ENCODE data around the gene TEX53. TPM values are rescaled to one million over a fixed set of nuclear protein-coding genes. Genes with fewer than 3 reads are reported as not detected.
A peak's percentile ranks its signal among the peaks of the same experiment; 100 is the strongest.

Gene TEX53
- total and polyA plus RNA-seq, 2 of the 8 experiments (the other 6 are each of a cell fraction or from before 2014, with no cell fraction given): not detected

GRCh38 chr9:114611516-114612271 is 45.9 kb downstream of the TEX53 start:
- Histone ChIP-seq H4K91ac (replicated peaks; ENCODE audit: insufficient read length, low read length) (peak overlapping the region; percentile 4), H3K9me3 (ENCODE audit: insufficient read depth in 2 of 2, low read depth in 1 of 2, low read length in 1 of 2) (no peaks in the 10 kb centered on the region), H3K9ac (replicated peaks in 1 of 4; ENCODE audit: extremely low read depth in 1 of 4, low read depth in 3 of 4, low read length in 3 of 4) (peak overlapping the region in 3 of 4 experiments; percentile 14 to 85 (median 35); a peak in 3 of 7 replicates), H2BK15ac (ENCODE audit: low read length) (no peak overlapping the region), H3K36me3 (ENCODE audit: control insufficient read depth in 2 of 4, insufficient read depth in 4 of 4, low read length in 3 of 4) (no peaks in the 10 kb centered on the region), H3K56ac (replicated peaks; ENCODE audit: insufficient read length, low read depth, low read length) (no peak overlapping the region), H3K79me1 (ENCODE audit: low read depth, low read length) (no peaks in the 10 kb centered on the region; the same call in 1 of the 2 replicates), H2BK5ac (ENCODE audit: low read depth, low read length) (no peak overlapping the region), H3K27ac (ENCODE audit: low read depth, low read length) (peak overlapping the region; percentile 33; the same call in 1 of the 2 replicates), H3K4me2 (ENCODE audit: insufficient read depth in 1 of 2, low read depth in 2 of 2, low read length in 2 of 2) (peak overlapping the region; percentile 60 to 81), H2BK20ac (ENCODE audit: low read length) (no peak overlapping the region), H4K20me1 (replicated peaks in 1 of 2; ENCODE audit: control insufficient read depth in 1 of 2, insufficient read depth in 2 of 2, low read length in 2 of 2) (no peaks in the 10 kb centered on the region), H4K5ac (ENCODE audit: insufficient read length, low read depth, low read length) (no peak overlapping the region), H4K8ac (ENCODE audit: extremely low read depth, insufficient read depth, low read length) (peak overlapping the region; percentile 93; the same call in 1 of the 2 replicates), H3K4ac (replicated peaks; ENCODE audit: insufficient read length, low read depth, low read length) (peak overlapping the region; percentile 8), H3K18ac (ENCODE audit: extremely low read depth, low read length) (no peak overlapping the region; the same call in 1 of the 2 replicates), H2AFZ (ENCODE audit: low read length) (peak overlapping the region; percentile 66; the same call in 1 of the 2 replicates), H3K79me2 (ENCODE audit: control insufficient read depth in 1 of 2, insufficient read depth in 2 of 2, low read length in 2 of 2) (peaks cover 0 to 7% of the 10 kb centered on the region in 2 experiments; a peak in 1 of 4 replicates), H2BK12ac (ENCODE audit: low read depth, low read length) (no peak overlapping the region), H2AK5ac (ENCODE audit: low read depth, low read length) (no peak overlapping the region; the same call in 1 of the 2 replicates), H3K27me3 (replicated peaks in 1 of 4; ENCODE audit: control insufficient read depth in 3 of 4, extremely low read depth in 1 of 4, insufficient read depth in 3 of 4, low read length in 3 of 4) (peaks cover 0 to 13% (median 7%) of the 10 kb centered on the region in 4 experiments; a peak in 5 of 7 replicates), H2BK120ac (replicated peaks; ENCODE audit: low read depth, low read length) (no peak overlapping the region), H3K4me1 (replicated peaks in 1 of 4; ENCODE audit: control insufficient read depth in 3 of 4, insufficient read depth in 4 of 4, low read length in 3 of 4) (peaks cover 11 to 21% (median 15%) of the 10 kb centered on the region in 4 experiments), H3K23me2 (ENCODE audit: low read depth, low read length) (peaks cover 3% of the 10 kb centered on the region; the same call in 1 of the 2 replicates), H3K14ac (ENCODE audit: insufficient read length) (no peak overlapping the region), H3K23ac (ENCODE audit: insufficient read length) (no peak overlapping the region), H3K4me3 (ENCODE audit: extremely low read depth in 1 of 4, insufficient read depth in 2 of 4, low read depth in 3 of 4, low read length in 4 of 4) (peak overlapping the region; percentile 37 to 78 (median 40))
- DNase-seq (ENCODE audit: low read depth in 1 of 2, low spot score in 2 of 2) (peak in 1 of 2 experiments; percentile 70), FAIRE-seq (no peak)
- ChIA-PET POLR2A (ENCODE audit: partially characterized antibody) (interaction anchor here (0.7 to 16.2 kb wide), 13 partner anchors 12 to 185 kb away, joined by 3 to 218 read pairs (median 3); partner anchors contain the start of gene ATP6V1G1), CTCF (ENCODE audit: partially characterized antibody) (interaction anchor here (0.7 to 2.7 kb wide), 5 partner anchors 11 to 72 kb away, joined by 3 to 13 read pairs (median 5); no protein-coding TSS in a partner anchor)
- WGBS, 2 experiments (ENCODE audit: extremely low coverage in 1 of 2, insufficient coverage in 1 of 2, insufficient read length in 1 of 2, insufficient replicate concordance in 2 of 2, low coverage in 1 of 2, low lambda C conversion rate in 2 of 2, missing lambda C conversion rate in 1 of 2): 35% methylated on average over 22 of the region's 58 CpGs; no CpG with 5 or more reads in 1 of the 2 experiments
- TF ChIP-seq POLR2AphosphoS5 (IDR thresholded peaks at IDR 0.05; ENCODE audit: low read depth, low read length) (0 out of 2 replicates have a peak, but pooled peaks have one; percentile 19), JUND (IDR thresholded peaks at IDR 0.05; ENCODE audit: low read length) (no peak), CEBPB (IDR thresholded peaks at IDR 0.05; ENCODE audit: low read depth, low read length) (peak; percentile 55; the same call in 1 of the 2 replicates), POLR2A (IDR thresholded peaks at IDR 0.05; ENCODE audit: control extremely low read depth in 1 of 2, low read depth in 2 of 2, low read length in 2 of 2) (peak in 1 of 2 experiments; percentile 29; a peak in 1 of 3 replicates), PHF8 (conservative IDR thresholded peaks at IDR 0.05; ENCODE audit: low read depth, low read length) (peak; percentile 46), RBBP5 (IDR thresholded peaks at IDR 0.05; ENCODE audit: borderline replicate concordance, low read depth, low read length) (no peak), ASH2L (IDR thresholded peaks at IDR 0.05; ENCODE audit: low read length) (peak; percentile 38), SP4 (IDR thresholded peaks at IDR 0.05; ENCODE audit: low read length) (no peak)

All from H1 (cell line).